CD4-positive, alpha-beta T cell treated with Interleukin-10 for 1 hour (primary cell): ENCODE data around the gene TRPV4.
"Not testable (repeated sequence)": the region's sequence is repeated elsewhere in the genome, so short reads cannot be mapped to it uniquely, and the experiment has no call there.

Experiments
- DNase-seq: peaks from one replicate; pipeline ENCODE4 v3.0.0-alpha.2; 2020

The TRPV4 gene

DNA sequence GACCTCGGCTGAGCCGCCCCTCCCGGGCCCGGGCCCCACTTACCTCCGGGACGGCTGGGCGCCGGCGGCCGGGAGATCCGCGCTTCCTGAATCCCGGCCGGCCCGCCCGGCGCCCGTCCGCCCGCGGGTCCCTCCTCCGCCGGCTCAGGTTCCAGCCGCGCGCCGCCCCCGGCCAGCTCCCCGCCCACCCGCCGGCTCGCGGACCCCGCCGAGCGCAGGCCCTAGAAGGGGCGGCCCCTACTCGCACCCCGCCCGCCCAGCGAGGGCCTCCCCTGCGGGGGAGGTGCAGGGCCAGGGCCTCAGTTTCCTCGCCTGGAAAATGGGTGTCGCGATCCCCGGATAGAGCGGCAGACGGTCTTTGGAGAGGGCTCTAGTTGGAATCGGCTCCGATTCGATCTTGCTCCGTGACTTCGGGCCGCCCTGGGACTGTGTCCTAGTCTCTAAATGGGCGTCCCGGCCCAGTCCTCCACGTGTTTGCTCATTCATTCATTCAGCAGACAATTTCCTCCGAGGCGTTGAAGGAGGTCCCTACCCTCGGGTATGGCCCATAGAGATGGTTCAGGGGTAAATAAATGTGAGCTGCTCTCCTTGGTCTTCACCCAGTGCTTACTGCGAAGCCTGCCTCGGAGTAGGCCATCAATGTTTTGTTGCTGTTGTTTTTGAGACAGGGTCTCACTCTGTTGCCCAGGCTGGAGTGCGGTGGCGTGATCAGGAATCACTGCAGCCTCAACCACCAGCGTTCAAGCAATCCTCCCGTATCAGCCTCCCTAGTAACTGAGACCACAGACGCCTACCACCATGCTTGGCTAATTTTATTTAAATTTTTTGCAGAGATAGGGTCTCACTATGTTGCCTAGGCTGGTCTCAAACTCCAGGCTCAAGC lies at the start of gene TRPV4:
Gene TRPV4 (minus strand): TSS at position 92 of the 883 bp plus-strand sequence. CDS start 18,602 bp downstream, outside the sequence.
- no peak for DNase-seq

DNA sequence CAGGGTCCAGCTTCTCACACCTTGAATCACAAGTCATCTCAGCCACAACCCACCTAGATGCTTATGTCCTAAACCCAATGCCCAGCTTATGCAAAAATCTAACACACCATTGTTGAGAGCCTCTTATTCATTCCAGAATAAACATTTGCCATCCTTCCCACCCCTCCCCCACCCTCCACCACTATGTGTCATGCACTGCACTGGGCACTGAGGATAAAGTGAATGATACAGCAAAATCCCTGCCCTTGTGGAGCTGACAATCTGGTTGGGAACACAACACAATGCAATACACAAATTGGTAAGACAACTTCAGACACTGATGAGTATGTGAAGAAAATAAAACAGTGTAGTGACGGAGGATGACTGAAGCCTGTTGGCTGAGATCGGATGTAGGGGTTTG lies 48.6 kb upstream of the TRPV4 start:
- no peak for DNase-seq

DNA sequence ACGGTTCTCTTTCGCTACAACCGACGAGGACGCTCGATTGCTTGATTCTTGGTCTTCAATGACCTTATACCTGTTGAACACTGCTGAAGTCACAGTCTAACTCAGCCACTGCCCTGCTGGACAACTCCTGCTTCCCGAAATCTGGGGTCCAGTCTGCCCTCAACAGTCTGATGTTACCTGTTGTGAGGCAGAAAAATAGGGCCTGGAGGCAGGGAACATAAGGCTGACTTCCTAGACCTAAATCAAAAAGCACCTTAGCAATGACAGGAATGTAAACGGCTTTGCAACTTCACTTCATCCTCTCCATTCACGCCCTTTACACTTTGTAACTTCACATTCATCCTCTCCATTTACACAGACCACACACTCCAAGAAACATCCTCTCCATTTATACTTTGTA lies 47.7 kb upstream of the TRPV4 start:
- no peak for DNase-seq

DNA sequence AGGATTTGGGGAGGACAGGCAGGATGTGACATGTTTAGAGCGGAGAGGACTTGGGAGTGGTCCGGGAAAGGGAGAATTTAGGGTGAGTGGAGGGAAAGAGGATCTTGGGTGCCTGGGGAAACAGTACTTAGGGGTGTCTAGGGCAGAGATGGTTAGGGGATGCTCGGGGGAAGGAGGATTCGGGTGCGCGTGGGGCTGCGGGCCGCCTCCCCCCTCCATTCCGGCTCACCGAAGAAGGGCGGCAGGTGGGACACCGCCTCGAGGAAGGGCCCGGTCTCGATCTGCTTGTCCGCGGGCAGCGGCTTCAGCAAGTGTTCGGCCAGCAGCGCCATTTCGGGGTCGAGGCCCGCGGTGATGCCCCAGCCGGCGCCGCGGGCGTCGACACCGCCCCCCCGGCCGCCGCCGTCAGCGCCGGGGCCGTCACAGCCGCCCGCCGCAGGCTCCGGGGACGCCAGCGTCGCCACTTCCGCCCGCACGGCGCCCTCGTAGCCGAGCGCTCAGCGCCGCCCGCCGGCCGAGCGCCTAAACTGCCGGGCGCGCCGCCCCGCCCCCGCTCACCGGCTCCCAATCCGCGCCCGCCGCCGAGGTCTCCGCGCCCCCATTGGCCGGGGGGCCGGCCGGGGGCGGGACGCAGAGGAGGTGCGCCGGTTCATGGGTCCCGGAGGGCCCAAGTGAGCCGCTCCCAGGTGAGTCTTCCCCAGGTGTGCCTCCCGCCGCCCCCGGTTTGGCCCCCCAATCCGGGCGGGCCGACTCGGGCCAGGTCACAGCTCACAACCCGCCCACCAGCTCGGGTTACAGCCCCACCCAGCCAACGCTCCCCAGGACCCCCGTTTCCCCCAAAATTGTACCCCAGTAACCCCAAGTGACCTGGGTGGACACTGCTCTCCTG lies 47.1 kb upstream of the TRPV4 start, which contains the start of gene GLTP:
Gene GLTP (minus strand): TSS at position 499 of the 889 bp plus-strand sequence. CDS start 167 bp downstream, at position 332.
- peak; percentile 93 for DNase-seq

DNA sequence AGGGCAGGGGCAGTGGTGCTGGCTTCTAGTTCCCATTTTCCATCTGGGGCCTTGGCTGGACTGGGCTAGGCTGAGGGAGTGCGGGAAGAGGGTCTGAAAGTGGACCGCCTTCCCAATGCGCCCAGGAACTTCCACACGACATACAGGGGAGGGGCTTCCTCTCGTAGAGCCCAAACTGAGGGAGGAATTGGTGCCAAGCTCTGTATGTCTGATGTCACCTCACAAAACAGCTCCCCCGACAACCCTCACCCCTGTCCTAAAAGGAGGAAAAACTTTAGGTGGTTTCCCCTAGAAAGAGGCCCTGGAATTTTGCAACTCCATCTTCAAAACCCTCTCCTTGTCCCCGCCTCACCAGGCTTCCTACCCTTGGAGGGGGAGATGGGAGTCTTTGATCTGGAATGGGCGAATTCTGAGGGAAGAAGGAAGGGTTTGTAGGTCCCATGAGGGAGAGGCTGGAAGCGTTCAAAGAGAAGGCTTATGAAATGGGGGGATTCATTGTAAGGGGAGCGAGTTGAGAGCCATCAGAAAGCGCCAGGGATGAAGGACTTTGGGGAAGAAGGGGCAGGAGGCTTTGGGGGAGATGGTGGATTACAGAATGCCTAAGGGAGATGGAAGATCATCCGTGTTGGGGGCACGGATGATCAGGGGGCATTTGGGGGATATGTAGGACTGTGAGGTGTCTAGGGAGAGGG lies 46.3 kb upstream of the TRPV4 start:
- peak; percentile 21 for DNase-seq

DNA sequence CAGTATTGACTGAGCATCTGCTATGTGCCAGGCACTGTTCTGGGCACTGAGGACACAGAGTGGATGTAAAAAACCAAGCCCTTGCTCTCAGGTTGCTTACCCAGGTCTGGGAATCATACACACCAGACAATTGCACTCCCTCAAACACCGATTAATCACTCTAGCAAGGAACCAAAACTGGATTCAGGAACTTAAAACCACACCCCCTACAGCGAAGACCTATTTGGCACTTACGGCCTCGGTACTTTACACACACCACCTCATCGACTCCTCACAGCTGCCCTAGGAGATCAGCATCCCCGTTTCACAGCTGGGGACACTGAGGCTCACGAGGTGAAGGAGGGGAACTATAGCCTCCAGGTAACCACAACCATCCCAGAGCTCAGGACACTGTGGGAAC lies 45.6 kb upstream of the TRPV4 start:
- DNase-seq: no peak

DNA sequence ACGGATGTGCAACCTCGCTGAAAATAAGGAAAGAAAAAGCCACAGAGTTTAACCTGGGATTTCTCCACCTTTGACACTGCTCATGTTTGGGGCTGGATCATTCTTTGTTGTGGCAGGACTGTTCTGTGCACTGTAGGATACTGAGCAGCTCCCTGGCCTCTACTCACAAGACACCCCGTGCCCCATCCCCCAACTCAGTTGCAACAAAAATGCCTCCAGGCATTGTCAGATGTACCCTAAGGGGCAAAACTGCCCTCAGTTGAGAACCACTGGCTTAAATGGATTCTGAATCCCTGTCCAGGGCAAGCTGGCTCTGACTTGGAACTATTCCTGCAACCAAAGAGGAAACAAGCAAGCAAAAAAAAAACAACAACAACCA lies 45.0 kb upstream of the TRPV4 start:
- DNase-seq: no peak

DNA sequence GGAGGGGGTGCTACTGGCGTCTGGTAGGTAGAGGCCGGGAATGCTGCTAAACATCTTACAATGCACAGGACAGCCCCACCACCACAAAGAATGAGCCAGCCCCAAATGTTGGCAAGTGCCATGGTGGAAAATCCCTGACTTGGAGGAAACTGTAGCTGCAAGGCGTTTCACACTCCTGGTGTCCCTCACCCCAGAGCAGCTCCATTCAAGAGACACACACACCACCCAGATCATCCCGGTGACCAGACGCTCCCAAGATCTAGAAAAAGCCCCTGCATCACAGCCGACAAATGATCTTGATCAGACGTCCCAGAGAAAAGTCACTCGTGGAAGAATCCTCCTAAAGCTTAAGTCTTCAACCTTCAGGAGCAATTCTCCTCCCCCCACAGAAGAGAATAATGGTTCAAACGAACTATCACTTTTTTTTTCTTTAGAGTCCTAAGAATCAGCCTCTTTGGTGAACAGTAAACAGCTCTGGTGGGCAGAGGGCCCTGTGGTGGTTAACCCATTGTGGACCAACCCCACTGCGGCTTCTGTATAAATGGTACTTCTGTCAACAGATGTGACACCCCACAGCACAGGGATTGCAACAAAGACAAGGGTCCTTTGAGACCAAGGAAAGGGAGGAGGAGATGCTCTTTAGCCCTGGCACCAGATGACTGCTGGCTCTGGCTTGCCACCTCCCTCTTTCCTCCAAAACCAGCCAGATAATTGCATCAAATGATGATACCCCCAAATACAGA lies 44.5 kb upstream of the TRPV4 start:
- no peak for DNase-seq

DNA sequence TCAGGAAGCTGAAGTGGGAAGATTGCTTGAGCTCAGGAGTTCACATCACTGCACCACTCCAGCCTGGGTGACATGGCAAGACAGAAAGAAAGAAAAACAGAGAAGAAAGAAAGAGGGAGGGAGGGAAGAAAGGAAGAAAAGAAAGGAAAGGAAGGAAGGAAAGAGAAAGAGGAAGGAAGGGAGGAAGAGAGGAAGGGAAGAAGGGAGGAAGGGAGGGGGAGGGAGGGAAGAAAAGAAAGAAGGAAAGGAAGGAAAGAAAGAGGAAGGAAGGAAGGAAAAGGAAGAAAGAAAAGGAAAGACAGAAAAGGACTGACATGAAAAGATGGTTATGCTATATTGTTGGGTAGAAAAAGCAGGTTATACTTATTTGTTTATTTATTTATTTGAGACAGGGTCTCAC lies 43.2 kb upstream of the TRPV4 start:
- DNase-seq: no peak

DNA sequence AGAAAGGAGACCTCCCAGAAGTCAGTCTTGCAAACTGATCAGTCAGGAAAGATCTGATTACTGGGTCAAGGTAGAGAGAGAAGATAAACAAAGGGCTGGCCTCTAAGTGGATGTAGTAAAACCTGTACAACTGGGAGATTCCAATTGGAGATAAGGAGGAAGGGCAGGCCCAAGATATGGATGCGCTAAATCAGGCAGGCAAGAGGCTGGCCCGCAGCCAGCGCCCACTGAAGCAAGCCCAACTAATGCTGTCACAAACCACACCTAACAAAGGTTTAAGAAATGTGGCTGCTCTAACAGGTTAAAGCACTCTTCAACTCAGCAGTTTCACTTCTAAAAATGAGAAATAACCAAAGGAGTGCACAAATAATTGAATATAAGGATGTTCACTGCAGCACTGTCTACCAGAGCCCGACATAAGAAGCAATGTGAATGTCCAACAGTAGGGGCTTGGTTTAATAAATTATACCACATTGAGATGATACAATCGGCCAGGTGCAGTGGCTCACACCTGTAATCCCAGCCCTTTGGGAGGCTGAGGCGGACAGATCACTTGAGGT lies 42.5 kb upstream of the TRPV4 start:
- DNase-seq: no peak

DNA sequence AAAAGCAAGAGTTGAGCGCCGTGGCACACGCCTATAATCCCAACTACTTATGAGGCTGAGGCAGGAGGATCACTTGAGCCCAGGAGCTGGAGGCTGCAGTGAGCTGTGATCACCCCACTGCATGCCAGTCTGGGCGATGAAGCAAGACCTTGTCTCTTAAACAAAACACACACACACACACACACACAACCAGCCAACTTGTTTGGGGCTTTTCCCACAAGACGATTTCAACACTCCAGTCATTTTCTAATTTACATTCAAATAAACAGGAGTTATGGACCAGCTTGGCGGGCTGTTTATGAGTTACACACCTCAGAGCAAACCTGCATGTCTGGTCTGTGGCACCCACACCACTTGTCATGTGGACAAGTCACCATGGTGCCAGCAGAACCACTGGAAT lies 40.5 kb upstream of the TRPV4 start:
- DNase-seq: no peak

DNA sequence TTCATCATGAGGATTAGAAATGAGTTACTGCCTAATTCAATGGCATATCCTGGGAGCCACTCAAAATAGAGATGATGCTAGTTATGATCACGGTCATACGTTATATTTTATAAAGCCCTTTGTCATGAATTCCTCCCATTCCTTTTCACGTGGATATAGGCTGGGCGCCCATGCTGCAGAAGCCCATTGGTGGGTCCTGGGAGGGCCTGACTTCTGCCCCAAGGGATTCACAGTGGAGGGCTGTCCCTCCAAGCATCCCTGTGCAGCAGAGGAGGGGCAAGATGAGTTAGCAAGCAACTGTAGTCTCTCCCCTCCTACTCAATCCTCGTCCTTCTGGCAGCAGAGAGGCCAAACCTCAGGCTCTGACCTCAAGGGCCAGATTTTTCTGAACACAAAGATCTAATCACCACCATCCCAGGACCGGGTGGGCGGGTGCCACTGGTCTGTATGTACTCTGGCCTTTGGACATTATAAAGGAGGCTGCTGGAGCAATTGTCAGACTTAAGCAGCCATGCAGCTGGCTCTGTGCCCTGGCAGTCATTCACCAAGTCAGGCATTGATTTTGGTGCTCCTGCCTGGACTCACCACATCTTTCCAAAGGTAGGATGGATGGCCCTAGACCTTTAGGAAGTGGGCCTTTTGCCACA lies 38.6 kb upstream of the TRPV4 start:
- DNase-seq: no peak

DNA sequence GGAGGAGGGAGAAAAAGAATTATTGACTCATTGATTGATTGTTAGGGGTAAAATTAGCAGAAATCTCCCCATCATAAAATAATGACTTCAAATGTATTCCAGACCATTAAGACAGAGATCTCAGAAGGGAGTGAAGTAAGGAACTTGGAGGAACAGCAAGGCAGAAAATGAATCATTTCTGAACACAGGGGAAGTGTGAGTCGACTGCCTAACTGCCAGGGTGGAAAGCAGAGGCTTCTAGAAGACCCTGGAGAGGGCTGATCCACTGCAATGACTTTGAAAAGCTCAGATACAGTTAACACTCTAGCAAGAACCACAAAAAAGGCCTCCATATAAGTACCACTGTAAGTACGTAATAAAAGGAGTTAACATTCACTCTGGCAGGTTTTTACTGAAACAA lies 37.5 kb upstream of the TRPV4 start:
- no peak for DNase-seq

DNA sequence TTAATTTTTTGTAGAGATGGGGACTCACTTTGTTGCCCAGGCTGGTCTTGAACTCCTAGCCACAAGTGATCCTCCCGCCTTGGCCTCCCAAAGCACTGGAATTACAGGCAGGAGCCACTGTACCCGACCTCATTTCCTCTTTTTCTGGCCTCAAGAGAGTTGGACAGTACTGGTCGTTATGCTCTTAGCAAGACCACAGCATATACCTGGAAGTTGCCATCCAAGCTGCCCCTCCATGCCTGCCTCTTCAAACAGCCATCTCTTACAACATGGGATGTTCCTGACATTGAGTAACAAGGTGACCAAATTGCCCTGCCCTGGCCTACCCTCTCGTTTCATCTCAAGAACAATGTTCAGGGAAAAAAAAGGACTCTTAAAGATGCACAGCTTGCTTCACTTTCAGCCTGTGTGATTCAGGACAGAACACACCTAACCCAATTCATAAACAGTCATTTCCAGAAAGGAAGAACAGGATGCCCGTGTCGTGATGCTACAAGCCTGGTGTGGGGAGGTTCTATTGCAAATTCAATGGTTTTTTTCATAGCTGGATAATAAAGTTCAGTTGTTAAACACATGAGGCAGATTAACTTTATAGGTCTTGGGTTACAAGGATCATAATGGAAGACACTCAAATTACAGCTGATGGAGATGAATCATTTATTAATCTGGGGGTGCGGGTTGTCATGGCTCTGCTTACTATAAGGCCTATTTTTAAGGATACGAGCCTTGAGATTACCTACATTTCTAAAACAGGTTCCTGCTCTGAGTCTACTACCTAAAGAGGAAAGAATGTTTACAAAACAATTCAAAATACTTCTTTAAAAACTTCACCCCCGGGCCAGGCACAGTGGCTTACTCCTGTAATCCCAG lies 35.2 kb upstream of the TRPV4 start:
- DNase-seq: no peak

DNA sequence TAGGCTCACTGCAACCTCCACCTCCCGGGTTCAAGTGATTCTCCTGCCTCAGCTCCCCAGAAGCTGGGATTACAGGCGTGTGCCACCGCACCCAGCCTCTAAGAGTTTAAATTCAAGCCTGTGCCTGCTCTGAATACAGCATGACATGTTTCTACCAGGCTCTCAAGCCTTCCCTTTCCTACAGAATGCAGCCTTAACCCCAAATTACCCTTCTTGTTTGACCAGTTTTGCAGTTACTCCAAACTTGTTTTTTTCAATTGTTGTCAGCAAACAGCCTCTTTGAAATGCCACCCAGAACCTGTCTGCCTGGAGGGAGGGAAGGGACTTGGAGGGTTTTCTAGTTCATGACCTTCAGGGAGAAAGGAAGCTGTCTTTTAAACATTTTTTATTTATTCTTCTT lies 31.7 kb upstream of the TRPV4 start:
- no peak for DNase-seq

DNA sequence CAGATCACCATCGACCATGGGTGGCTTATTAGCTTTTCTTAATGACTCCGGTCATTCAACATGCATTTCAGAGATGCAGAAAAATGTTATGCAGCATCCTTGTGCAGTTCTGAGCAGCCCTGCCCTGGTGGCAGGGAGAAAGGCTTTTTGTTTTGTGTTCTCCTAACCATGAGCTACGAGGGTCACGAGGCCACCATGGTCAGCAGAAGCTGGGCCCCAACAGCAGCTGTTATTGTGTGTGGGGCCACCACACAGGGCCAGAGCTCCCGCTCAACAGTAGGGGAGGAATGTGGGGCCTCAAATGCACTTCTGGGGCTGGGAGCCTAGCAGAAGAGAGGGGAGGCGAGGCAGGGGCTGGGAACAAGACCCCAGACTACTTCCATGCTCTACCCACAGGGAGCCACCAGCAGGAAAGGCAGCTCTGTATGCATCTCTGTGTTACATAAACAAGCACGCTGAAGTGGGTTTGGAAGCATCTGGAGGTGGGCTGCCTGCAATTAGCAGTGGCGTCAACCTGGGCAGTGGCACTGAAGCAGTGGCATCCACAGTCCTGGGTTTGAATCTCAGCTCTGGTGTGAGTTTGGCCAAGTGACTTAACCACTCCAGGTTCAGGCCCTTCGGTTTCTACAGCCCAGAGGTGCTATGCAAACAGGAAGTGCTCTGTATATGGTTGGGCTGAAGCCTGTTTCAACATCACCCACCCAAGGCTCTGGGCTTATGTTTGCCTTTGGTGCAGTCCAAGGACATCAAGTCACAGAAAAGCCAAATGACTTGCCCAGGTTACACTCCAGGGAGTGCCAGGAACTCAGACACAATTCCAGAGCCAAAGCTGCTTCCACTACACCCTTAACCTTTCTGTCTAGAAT lies 30.9 kb upstream of the TRPV4 start:
- DNase-seq: peak; percentile 30

DNA sequence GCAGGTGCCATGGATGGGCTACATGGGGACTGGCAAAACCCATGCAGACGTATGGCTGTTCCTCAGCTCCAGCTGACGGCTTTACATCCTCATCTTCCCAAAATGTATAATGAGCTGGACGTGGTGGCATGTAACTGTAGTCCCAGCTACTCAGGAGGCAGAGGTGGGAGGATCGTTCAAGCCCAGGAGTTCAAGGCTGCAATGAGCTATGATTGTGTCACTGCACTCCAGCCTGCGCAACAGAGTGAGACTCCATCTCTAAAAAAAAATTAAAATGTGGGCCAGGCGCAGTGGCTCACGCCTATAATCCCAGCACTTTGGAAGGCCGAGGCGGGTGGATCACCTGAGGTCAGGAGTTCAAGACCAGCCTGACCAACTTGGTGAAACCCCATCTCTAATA lies 29.3 kb upstream of the TRPV4 start:
- not testable (repeated sequence) for DNase-seq

DNA sequence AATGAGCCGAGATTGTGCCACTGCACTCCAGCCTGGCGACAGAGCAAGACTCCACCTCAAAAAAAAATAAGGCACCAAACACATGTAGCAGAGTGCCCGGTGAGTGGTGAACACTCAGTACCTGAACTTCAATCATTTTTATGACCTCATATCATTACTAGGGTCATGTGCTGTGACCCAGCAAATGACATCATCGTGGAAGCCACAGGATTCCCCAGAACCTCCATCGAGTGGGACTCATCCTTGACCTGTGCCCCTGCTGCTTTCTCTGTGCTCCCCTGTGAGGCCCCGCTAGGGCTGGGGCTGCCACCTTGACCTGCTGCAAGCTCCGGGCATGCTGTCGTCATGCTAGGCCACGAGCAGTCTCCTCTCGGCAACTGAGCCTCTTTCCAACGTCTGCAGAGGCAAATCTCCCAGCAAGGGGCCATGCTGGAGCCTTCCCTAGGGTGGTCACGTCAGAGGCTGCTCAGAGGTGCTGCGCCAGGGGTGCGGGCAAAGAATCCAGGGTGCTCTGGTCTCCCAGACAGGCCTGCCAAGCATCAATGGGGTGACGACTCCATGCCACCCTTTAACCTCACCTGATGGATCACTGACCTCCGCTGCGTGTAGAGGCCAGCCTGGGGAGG lies 28.6 kb upstream of the TRPV4 start:
- no peak for DNase-seq

DNA sequence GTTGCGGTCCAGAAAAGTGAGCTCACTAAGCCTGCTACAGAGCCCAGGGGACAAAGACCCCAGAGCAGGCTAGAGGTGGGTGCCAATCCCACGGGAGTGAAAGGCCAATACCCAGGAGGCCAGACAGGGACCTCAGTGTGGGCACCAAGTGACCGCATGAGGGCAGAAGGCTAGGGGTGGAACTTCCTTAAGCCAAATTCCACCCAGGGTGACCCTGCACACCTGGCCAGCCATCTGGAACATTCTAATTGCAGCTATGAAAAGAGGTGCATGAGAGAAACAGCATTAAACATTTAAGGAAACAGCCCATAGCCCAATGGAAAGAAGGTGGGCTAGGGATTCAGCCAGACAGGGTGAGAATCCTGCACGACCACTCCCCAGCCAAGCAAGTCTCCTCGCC lies 27.8 kb upstream of the TRPV4 start:
- no peak for DNase-seq
